HL-60 (cell line): ENCODE measurements around the gene TIGD4.

ENCODE experiments used
- CTCF ChIP-seq: IDR thresholded peaks from one replicate; pipeline ENCODE4 v1.5.1; 2011; ENCODE audit warnings: low read length, control low read depth, inconsistent platforms; ENCODE audit not compliant: insufficient read depth
- SPI1 ChIP-seq: IDR thresholded peaks from 2 replicates; pipeline ENCODE4 v1.6.1; 2012; ENCODE audit warnings: low read depth, mild to moderate bottlenecking, borderline replicate concordance

- TF ChIP-seq CTCF, result no peak
- TF ChIP-seq SPI1, result peak; percentile 25; the same call in 1 of the 2 replicates
Observed at GRCh38 chr4:152777488-152777887, 2.0 kb downstream of the TIGD4 start.
